ENCODE measurements around the gene HIP1.

DNA sequence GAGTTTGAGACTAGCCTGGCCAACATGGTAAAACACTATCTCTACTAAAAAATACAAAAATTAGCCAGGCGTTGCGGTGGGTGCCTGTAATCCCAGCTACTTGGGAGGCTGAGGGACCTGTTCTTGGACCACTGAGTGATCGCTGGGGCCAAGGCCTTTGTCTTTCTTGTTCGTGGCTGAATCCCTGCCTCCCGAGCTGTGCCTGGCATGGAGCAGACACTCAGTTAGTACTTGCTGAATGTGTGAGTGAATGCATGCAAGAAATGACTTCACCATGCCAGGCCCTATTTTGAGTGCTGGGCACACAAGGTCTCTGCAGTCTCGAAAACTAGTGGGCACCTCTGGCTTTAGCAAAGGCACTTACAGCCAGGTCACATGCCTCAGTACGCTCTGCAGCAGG is 85.1 kb downstream of the HIP1 start:
- TF ChIP-seq POLR2AphosphoS5 (IDR thresholded peaks at IDR 0.05; ENCODE audit: insufficient read depth in 1 of 2, low read depth in 1 of 2) = no peak
- TF ChIP-seq, protein P1, sequence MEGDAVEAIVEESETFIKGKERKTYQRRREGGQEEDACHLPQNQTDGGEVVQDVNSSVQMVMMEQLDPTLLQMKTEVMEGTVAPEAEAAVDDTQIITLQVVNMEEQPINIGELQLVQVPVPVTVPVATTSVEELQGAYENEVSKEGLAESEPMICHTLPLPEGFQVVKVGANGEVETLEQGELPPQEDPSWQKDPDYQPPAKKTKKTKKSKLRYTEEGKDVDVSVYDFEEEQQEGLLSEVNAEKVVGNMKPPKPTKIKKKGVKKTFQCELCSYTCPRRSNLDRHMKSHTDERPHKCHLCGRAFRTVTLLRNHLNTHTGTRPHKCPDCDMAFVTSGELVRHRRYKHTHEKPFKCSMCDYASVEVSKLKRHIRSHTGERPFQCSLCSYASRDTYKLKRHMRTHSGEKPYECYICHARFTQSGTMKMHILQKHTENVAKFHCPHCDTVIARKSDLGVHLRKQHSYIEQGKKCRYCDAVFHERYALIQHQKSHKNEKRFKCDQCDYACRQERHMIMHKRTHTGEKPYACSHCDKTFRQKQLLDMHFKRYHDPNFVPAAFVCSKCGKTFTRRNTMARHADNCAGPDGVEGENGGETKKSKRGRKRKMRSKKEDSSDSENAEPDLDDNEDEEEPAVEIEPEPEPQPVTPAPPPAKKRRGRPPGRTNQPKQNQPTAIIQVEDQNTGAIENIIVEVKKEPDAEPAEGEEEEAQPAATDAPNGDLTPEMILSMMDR (IDR thresholded peaks at IDR 0.05) = no peak
- no peak for TF ChIP-seq POLR2A (IDR thresholded peaks at IDR 0.05)
